Cardiac fibroblast (primary cell): Measurements from ENCODE around the gene XPNPEP2.
A peak's percentile ranks its signal among the peaks of the same experiment; 100 is the strongest.

ENCODE experiments used
- DNase-seq, 2 donors: peaks; one replicate each; pipeline versions ENCODE4 v3.0.0 to v3.0.0-alpha.2; 2010; ENCODE audit warnings: low read depth in 2 of 2
- H3K4me3 ChIP-seq, 2 donors: replicated peaks in 1 of 2; 1 replicate in 1 of 2; 2 replicates in 1 of 2; pipeline ENCODE4 v1.5.1; 2011; ENCODE audit warnings: low read depth in 2 of 2, low read length in 2 of 2, mild to moderate bottlenecking in 2 of 2, moderate library complexity in 1 of 2
- CTCF ChIP-seq: IDR thresholded peaks from one replicate; pipeline ENCODE4 v1.5.1; 2011; ENCODE audit warnings: low read depth, mild to moderate bottlenecking, low read length, inconsistent platforms

The XPNPEP2 gene

GRCh38 chrX:129746557-129747470 lies 8.0 kb downstream of the XPNPEP2 start:
- no peak overlapping the region for H3K4me3 ChIP-seq
- peak; percentile 7 to 27 for DNase-seq
- no peak for TF ChIP-seq CTCF

GRCh38 chrX:129747533-129747932 lies 8.8 kb downstream of the XPNPEP2 start:
- no peak for TF ChIP-seq CTCF
- no peak overlapping the region for H3K4me3 ChIP-seq
- no peak for DNase-seq

DNA sequence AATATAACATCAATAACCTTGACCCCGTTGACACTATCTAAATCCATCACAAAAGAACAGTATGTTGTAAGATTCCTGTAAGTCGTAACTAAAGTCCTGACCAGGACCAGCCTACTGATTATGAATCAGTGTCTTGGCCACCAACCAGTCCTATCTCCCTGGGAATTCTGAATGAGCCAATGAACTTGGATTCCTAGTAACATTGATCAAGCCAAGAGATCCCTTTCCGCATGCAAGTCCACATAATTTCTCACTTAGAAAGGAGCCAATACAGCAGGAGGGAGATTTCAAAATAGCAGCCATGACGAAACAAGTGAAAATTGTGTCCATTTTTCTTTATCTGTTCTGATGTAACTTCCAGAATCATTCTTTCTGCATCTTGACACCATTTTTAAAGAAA lies 9.5 kb downstream of the XPNPEP2 start:
- H3K4me3 ChIP-seq: no peak overlapping the region
- no peak for TF ChIP-seq CTCF
- DNase-seq: peak; percentile 85 to 92

- DNase-seq: peak; percentile 44 to 52
- H3K4me3 ChIP-seq: no peak overlapping the region
- no peak for TF ChIP-seq CTCF
Observed at GRCh38 chrX:129749069-129749468, 10.3 kb downstream of the XPNPEP2 start.

DNA sequence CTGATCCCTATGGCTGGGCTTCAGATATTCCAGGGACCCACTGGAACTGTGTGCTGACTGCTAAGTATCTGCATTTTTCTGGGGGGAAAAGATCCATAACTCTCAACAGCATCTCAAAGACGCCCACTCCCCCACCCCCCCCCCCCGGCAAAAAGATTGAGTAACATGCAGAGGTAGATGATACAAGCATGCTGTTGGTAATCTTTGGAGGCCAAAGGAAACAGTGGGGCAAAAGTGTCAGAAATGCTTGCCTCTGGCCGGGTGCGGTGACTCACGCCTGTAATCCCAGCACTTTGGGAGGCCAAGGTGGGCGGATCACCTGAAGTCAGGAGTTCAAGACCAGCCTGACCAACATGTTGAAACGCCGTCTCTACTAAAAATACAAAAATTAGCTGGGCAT lies 12.2 kb downstream of the XPNPEP2 start:
- DNase-seq: peak in 1 of 2 donors; percentile 22
- no peak overlapping the region for H3K4me3 ChIP-seq
- TF ChIP-seq CTCF: no peak

DNA sequence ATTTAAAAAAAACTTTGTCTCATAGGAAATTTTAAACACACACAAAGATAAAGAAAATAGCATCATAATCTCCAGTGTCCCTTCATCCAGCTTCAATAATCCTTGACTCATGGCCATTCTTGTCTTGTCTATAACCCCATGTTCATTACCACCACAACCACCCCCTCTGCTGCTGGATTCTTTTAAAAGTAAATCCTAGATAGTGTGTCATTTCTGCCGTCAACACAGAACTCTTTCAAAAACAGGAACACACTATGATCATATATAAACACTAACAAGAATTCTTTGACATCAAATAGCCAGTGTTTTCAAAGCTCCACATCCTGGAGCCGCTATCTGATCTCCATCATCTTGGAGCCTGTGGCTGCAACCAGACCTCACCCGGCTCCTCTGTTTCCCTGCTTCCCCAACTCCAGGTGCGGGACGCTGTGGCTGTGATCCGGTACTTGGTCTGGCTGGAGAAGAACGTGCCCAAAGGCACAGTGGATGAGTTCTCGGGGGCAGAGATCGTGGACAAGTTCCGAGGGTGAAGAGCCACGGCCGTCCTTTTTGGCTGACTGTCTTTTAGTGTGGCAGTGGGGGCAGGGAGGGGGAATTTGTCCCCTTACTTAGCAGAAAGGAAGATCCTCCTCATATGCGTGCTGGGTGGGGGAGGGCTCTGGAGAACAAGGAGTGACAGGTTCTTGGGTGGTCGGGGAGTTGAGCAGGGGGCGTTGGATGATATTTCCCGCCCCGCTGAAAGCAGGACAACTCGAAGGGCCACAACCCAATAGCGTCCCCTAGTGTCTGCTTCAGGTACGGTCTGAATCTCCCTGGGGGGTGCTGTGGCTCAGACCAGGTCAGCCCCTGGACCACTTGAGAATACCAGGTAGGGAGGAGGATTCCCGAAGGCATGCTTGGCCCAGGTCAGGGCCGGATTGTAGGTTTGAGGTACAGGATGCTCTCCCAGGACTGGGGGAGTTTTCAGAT lies 15.6 kb downstream of the XPNPEP2 start:
- no peak overlapping the region for H3K4me3 ChIP-seq
- no peak for DNase-seq
- TF ChIP-seq CTCF: peak; percentile 36
